GM19397 (cell line): ENCODE results near the gene LCN12.

Experiments used
- ATAC-seq: cut with Tn5 transposase; IDR thresholded peaks from one replicate; pipeline ENCODE4 v1.9.1; 2021; ENCODE audit warnings: mild to moderate bottlenecking, moderate library complexity; ENCODE audit not compliant: unreplicated experiment

Gene LCN12, protein sequence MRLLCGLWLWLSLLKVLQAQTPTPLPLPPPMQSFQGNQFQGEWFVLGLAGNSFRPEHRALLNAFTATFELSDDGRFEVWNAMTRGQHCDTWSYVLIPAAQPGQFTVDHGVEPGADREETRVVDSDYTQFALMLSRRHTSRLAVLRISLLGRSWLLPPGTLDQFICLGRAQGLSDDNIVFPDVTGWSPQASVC

GRCh38 chr9:136951541-136952320 lies at the start of gene LCN12:
Gene LCN12 (plus strand): TSS chr9:136952273. CDS start chr9:136952328, 55 bp downstream.
- no peak for ATAC-seq

DNA sequence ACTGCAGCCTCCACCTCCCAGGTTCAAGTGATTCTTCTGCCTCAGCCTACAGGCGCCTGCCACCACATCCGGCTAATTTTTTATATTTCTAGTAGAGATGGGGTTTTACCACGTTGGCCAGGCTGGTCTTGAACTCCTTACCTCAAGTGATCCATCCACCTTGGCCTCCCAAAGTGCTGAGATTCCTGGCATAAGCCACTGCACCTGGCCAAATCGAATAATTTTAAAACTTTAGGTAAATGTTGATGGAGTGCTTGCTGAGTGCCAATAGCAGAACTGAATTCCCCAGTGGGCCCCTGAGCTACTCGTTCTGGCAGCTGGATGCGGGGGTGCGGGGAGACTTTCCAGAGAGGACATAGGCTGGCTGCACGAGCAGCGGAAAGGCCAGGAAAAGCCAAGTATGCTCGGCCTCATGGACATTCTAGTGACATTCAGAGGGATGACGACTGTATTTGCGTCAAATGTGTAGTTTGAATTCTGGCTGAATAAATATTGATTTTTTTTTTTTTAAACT lies 49.0 kb upstream of the LCN12 start:
- no peak for ATAC-seq

- ATAC-seq = no peak
Measured at GRCh38 chr9:136906266-136906665, 45.8 kb upstream of the LCN12 start.

DNA sequence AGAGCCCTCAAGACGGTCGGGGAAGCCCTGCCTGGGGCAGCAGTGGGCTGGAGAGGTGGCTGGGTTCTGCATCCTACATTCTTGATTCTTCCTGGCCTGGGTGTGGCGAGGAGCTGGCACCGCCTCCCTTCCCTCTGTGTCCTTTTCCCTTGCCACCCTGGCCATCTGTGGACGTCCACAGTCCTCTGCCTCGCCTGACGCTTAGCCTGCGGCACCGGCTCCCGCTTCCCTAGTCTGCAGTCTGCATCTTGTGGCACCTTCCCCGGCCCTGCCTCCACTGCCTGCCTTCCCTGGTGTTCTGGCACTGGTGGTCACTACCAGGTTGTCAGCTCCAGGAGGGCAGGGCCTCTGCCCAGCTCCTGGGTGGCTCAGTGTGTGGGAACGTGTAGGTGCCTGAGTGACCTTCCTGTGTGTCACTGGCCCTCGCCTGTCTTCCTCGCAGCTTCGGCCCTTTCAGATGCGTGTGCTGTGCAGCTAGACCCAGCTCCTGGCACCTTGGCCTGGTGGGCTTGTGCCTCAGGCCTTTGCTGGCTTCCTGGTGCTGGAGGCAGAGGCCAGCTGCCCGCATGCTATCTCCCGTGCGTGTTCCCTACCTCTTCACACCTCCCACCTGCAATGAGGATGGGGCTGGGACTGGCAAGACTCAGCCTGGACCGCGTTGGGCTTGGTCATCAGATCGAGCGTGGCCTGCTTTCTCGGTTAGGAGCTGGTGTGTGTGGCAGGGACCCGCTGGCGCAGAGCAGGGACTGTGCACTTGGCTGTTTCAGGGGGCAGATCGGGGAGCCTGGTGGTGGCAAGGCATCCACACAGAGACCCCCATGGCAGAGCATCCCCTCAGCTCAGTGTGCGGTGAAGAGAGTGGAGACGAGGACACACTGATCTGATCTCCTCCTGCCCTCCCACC lies 44.8 kb upstream of the LCN12 start:
- ATAC-seq = no peak

DNA sequence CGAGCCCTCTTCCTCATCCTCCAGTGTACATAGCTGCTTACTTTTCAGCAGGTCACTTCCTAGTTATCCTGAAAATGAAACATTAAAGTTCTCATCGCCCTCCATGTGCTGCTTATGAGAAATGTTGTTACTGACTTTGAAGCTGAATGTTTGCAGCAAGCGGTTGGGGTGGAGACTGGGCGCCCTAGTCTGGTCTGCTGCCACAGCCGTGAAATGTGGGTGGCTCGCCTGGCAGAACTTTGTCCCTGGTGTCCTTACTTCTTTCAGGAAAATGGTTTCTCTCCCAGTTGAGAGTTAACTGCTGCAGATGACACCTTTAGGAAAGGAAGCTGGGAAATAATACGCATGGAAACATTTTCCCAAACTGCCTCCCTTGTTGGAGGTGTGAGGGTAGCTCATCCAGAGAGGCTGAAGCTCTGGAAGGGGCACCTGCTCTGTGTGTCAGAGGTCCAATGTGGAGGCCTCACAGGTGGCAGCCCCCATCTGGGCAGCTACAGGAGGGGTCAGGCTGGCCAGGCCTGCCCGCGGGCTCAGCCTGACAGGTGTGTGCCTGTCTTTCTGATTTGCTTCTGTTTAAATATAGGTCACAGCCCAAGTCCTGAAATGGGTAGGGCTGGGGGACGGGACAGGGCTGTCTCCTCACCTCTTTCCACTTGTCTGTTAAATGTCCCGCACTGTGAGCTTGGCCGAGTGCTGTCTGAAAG lies 41.7 kb upstream of the LCN12 start:
- ATAC-seq = no peak

DNA sequence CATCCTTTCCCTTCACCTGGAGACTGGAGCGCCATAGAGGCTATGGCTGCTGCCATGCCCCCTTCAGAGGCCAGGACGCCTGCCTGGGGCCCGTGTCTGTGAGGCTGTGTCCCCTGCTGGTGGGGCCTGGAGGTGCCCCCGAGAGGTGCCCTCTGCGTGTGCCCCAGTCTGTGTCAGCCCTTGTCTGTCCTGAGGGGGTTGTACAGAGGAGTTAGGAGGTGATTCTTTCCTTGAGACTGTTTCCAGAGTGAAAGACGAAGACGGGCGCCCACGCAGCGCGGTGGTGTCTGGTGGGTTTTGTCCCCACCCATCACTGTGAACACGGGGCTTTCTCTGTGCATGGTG lies 41.2 kb upstream of the LCN12 start:
- ATAC-seq = no peak

GRCh38 chr9:136913701-136914438 lies 38.2 kb upstream of the LCN12 start:
- no peak for ATAC-seq

- ATAC-seq = no peak
Measured at GRCh38 chr9:136915632-136916329, 36.3 kb upstream of the LCN12 start.

DNA sequence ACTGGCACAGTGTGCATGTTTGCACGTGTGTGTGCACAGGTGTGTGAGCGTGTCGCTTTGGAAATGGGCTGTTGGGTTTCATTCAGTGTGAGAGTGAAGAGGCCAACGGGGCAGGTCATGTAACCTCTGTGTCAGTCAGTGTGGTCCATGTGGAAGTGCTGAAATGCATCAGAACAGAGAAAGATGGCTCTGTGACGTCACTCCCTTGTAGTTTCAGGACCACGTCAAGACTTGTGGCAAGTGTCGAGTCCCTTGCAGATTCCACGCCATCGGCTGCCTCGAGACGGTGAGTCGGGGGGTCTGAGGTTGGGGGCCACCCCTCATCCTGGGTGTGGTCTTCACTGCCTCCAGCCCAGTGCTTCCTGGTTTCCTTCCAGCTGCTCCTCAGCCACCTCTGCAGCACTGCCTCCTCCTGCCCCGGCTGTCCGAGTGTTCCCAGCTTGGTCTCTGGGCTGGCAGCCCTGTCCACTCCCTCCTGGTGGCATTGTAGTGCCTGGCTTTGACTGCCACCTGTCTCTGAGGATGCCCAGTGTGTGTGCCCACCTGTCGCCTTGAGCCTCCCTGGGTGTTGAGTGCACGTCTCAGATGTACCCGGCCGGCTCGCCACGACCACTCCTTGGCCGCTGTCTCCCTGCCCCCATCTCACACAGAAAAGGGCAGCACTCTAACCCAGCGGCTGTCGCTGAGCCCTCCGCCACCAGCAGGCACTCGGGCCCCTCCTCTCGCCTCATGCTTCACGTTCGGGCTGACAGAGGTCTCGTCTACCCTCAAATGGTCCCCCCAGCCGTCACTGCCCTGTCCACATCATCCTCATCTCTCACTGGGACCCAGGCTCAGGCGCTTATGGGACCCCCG lies 35.5 kb upstream of the LCN12 start:
- no peak for ATAC-seq

DNA sequence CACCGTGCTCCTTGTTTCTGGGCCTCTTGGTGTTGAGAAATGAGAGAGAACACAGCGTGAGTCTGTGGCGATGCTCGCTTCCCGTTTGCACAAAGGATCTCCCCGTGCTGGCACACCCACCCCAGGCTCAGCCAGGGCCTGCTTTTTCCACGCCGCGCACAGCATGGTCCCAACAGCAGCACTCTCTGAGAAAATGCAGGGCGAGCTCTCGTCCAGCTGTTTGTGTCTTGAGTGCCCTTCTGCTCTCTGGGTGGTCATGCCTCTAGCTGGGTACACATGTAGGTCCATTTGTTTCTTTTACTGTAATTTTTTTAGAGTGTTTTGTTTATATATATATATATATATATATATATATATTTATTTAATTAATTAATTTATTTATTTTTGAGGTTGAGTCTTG lies 34.2 kb upstream of the LCN12 start:
- ATAC-seq = no peak

DNA sequence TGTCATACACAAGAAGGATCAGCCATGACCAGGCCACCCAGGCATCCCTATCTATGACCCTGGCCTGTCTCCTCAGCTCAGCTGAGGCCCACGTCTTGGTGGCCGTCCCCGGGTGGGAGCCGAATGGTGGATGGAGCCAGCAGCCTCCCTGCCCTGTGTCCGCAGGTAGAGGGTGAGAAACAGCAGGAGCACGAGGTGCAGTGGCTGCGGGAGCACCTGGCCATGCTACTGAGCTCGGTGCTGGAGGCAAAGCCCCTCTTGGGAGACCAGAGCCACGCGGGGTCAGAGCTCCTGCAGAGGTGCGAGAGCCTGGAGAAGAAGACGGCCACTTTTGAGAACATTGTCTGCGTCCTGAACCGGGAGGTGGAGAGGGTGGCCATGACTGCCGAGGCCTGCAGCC lies 32.0 kb upstream of the LCN12 start:
- no peak for ATAC-seq

GRCh38 chr9:136920734-136921231 lies 31.3 kb upstream of the LCN12 start:
- ATAC-seq = no peak

GRCh38 chr9:136921307-136921706 lies 30.8 kb upstream of the LCN12 start:
- ATAC-seq = no peak

DNA sequence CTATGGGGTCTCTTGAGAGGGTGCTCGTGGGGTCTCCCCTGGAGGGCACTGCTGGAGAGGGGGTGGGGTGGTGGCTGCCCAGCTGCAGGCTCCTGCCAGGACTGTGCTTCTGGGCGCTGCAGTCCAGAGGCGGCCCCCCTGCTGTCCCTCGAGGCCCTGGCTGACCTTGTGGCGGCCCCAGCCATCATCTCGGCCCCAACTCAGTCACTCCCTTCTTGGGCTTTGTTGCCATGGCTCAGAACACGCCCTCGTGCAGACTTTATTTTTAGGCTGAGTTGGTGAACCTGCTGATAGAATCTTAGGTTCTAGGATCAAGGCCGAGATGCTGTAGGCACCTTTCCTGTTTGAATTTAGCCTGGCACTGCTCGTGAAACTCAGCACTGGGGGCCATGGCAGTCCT lies 30.4 kb upstream of the LCN12 start:
- ATAC-seq = no peak

DNA sequence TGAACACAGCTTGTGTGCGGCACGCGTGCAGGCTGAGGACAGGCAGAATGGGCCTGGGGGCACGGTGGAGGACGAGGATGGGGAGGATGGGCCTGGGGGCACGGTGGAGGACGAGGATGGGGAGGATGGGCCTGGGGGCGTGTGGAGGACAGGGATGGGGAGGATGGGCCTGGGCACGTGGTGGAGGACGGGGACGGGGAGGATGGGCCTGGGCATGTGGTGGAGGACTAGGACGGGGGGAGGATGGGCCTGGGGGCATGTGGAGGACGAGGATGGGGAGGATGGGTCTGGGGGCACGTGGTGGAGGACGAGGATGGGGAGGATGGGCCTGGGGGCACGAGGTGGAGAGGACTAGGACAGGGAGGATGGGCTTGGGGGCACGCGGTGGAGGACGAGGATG lies 29.5 kb upstream of the LCN12 start:
- no peak for ATAC-seq

- ATAC-seq = no peak
Measured at GRCh38 chr9:136923881-136924280, 28.2 kb upstream of the LCN12 start.

GRCh38 chr9:136925414-136926153 lies 26.5 kb upstream of the LCN12 start:
- ATAC-seq = no peak
